ENCODE measurements around the gene EEF1A1.
"Not testable (repeated sequence)": the region's sequence is repeated elsewhere in the genome, so short reads cannot be mapped to it uniquely, and the experiment has no call there.

The EEF1A1 gene

DNA sequence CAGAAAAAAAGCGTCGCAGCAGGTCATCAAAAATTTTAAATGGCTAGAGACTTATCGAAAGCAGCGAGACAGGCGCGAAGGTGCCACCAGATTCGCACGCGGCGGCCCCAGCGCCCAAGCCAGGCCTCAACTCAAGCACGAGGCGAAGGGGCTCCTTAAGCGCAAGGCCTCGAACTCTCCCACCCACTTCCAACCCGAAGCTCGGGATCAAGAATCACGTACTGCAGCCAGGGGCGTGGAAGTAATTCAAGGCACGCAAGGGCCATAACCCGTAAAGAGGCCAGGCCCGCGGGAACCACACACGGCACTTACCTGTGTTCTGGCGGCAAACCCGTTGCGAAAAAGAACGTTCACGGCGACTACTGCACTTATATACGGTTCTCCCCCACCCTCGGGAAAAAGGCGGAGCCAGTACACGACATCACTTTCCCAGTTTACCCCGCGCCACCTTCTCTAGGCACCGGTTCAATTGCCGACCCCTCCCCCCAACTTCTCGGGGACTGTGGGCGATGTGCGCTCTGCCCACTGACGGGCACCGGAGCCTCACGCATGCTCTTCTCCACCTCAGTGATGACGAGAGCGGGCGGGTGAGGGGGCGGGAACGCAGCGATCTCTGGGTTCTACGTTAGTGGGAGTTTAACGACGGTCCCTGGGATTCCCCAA lies at the start of gene EEF1A1:
TSS of gene EEF1A1 (minus strand) at position 345 of the 663 bp plus-strand sequence. CDS start 1,006 bp downstream, outside the sequence.
- H3K36me3 ChIP-seq, result peaks cover 47% of the 10 kb centered on the region
- H3K4me1 ChIP-seq, result peaks cover 49% of the 10 kb centered on the region
- H3K4me2 ChIP-seq, result peak within 1 kb of the TSS; percentile 92

DNA sequence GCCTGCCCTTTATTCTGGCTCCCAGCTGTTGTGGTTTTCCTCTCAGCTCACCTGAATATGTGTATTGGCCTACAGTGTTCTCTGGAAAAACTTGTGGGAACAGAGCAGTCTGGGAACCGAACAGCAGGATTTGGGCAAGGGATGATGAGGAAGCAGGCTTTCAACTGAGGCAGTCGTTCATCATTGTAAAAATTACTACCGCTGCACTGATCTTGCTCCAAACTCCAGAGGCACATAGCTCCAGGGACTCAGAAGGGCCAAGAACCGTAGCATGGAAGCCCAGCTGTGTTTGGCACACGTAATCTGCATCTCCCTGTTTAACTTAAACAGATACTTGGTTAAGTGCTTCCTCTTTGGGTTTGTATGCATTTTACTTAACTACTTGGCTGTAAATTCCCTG lies 48.3 kb upstream of the EEF1A1 start:
- Histone ChIP-seq H3K4me3 (no peak overlapping the region), H3K36me3 (no peaks in the 10 kb centered on the region), H3K4me1 (no peaks in the 10 kb centered on the region), H3K27me3 (no peaks in the 10 kb centered on the region), H3K9ac (no peak overlapping the region), H3K9me3 (peaks cover 23% of the 10 kb centered on the region), H3K27ac (no peak overlapping the region), H3K4me2 (no peak overlapping the region), H4K20me1 (no peaks in the 10 kb centered on the region)
- no peak for TF ChIP-seq Cebpa-rat (IDR thresholded peaks at IDR 0.05)

More for the DNA sequence above, at the start of gene EEF1A1:
- Histone ChIP-seq H3K9ac (peak within 1 kb of the TSS; percentile 100), H4K20me1 (peaks cover 51% of the 10 kb centered on the region), H3K4me3 (peak within 1 kb of the TSS; percentile 99), H3K27ac (peak within 1 kb of the TSS; percentile 100), H3K27me3 (no peaks in the 10 kb centered on the region), H3K9me3 (no peaks in the 10 kb centered on the region)
- TF ChIP-seq Cebpa-rat (IDR thresholded peaks at IDR 0.05), result no peak

DNA sequence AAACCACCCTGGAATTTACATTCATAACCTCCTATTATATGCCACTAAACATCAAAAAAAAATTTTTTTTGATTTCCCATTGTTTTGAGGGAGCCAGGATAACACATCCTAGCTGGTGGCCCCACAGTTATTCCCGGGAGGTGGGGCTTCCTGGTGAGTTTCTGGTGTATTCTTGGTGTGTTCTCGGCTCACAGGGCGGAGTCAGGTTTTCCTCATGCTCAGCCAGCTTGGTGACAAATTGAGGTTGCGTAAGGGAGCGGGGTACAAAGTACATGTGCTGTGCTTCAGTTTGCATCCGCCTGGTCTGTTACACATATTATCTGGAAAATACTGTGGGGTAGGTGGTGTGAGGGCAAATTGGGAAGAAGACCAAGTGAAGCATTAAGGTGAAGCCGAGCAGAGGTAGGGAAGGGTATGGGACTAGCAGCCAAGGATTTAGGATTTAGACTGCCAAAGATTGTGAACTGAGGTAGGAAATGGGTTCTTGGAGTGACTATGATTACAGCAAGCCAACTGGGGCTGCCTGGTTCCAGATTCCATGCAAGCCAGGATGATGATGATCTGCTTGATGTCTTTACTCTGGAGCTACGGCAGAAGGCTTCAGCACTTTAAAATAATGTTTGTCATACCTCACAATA lies 46.2 kb upstream of the EEF1A1 start:
- H3K9me3 ChIP-seq, result 0 out of 2 replicates have a peak, but pooled peaks cover 4% of the 10 kb centered on the region
- H3K27me3 ChIP-seq, result no peaks in the 10 kb centered on the region
- no peak overlapping the region for H3K4me3 ChIP-seq
- no peaks in the 10 kb centered on the region for H3K4me1 ChIP-seq
- no peaks in the 10 kb centered on the region for H3K36me3 ChIP-seq
- H4K20me1 ChIP-seq, result no peaks in the 10 kb centered on the region
- no peak for TF ChIP-seq Cebpa-rat (IDR thresholded peaks at IDR 0.05)
- H3K27ac ChIP-seq, result no peak overlapping the region
- no peak overlapping the region for H3K9ac ChIP-seq
- H3K4me2 ChIP-seq, result no peak overlapping the region

DNA sequence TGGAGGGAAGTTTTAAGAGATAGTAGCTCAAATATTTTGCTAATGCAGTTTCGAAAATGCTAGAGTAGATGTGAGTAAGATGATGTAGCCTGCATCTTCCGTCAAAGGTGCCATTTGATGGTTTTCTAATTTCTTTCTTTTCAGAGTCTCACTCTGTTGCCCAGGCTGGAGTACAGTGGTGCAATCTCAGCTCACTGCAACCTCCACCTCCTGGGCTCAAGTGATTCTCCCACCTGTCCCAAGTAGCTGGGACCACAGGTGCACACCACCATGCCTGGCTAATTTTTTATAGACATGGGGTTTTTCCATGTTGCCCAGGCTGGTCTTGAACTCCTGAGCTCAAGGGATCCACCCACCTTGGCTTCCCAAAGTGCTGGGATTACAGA lies 45.6 kb upstream of the EEF1A1 start:
- H3K4me3 ChIP-seq, H3K36me3 ChIP-seq, H3K27ac ChIP-seq, H3K9me3 ChIP-seq, H3K27me3 ChIP-seq, H4K20me1 ChIP-seq, H3K9ac ChIP-seq, H3K4me1 ChIP-seq, H3K4me2 ChIP-seq: not testable (repeated sequence)

DNA sequence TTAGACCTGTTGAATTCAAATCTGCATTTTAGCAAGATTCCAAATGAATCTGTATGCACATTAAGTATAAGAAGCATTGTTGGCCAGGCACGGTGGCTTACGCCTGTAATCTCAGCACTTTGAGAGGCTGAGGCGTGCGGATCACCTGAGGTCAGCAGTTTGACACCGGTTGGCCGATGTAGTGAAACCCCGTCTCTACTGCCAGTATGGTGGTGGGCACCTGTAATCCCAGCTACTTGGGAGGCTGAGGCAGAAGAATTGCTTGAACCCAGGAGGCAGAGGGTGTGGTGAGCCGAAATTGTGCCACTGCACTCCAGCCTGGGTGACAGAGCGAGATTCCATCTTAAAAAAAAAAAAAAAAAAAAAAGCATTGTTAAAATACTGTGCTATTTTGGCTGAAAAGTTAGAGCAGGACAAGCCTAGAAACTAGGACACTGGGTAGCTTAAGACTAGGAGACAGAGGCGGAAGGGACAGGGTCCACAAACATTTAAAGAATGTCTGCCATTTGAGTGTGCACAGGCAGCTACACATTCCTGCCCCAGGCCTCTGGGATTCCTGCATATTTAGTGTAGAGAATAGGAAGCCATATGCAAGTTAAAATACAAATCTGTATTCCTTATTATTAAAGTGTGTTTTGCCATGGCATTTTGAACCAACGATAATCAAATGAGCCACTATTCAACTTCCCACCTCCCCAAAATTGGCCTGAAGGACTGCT lies 45.1 kb upstream of the EEF1A1 start:
- Histone ChIP-seq H3K27me3 (no peaks in the 10 kb centered on the region), H3K9ac (no peak overlapping the region), H4K20me1 (no peaks in the 10 kb centered on the region), H3K36me3 (no peaks in the 10 kb centered on the region), H3K4me2 (no peak overlapping the region), H3K9me3 (no peaks in the 10 kb centered on the region), H3K4me3 (no peak overlapping the region), H3K27ac (no peak overlapping the region), H3K4me1 (no peaks in the 10 kb centered on the region)
- TF ChIP-seq Cebpa-rat (IDR thresholded peaks at IDR 0.05), result no peak

DNA sequence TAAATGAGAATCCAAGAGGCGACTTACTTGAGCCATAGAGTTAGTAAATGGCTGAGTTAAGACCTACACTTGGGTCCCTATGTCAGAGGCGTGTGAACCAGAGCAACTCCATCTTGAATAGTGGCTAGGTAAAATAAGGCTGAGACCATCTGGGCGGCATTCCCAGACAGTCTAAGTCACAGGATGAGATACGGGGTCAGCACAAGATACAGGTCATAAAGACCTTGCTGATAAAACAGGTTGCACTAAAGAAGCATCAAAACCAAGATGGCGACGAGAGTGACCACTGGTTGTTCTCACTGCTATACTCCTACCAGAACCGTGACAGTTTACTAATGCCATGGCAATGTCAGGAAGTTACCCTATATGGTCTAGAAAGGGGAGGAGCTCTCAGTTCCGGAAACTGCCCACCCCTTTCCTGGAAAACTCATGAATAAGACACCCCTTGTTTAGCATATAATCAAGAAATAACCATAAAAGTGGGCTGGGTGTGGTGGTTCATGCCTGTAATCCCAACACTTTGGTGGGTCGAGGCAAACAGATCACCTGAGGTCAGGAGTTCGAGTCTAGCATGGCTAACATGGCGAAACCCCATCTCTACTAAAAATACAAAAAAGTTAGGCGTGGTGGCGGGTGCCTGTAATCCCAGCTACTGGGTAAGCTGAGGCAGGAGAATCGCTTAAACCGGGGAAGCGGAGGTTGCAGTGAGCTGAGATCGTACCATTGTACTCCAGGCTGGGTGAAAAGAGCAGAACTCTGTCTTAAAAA lies 43.9 kb upstream of the EEF1A1 start:
- H3K27me3 ChIP-seq, result no peaks in the 10 kb centered on the region
- no peak for TF ChIP-seq Cebpa-rat (IDR thresholded peaks at IDR 0.05)
- H3K9ac ChIP-seq, result no peak overlapping the region
- H3K4me3 ChIP-seq, result no peak overlapping the region
- H3K4me2 ChIP-seq, result no peak overlapping the region
- no peaks in the 10 kb centered on the region for H3K9me3 ChIP-seq
- no peaks in the 10 kb centered on the region for H3K36me3 ChIP-seq
- H3K4me1 ChIP-seq, result no peaks in the 10 kb centered on the region
- H4K20me1 ChIP-seq, result no peaks in the 10 kb centered on the region
- H3K27ac ChIP-seq, result no peak overlapping the region

DNA sequence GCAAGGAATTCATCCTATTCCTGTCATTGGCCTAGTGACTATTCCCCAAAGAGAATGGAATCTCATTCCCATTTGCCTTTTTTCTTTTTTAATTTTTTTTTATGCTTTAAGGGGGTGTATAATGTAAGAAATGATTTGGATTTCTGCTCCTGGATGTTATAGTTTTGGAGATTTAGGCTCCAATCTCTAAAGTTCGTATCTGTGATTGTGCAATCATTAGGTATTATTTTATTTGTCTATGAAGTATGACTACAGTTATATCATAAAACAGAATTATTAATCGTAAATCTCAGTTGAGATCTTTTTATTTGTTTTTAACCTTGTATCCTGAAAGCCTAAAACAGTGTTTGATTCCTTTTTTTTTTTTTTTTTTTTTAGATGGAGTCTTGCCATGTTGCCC lies 41.7 kb upstream of the EEF1A1 start:
- H3K9ac ChIP-seq, result no peak overlapping the region
- H3K9me3 ChIP-seq, result no peaks in the 10 kb centered on the region
- no peaks in the 10 kb centered on the region for H4K20me1 ChIP-seq
- no peaks in the 10 kb centered on the region for H3K36me3 ChIP-seq
- H3K4me2 ChIP-seq, result no peak overlapping the region
- H3K27me3 ChIP-seq, result no peaks in the 10 kb centered on the region
- no peaks in the 10 kb centered on the region for H3K4me1 ChIP-seq
- H3K4me3 ChIP-seq, result no peak overlapping the region
- TF ChIP-seq Cebpa-rat (IDR thresholded peaks at IDR 0.05), result peak; percentile 41; the same call in 1 of the 2 replicates
- no peak overlapping the region for H3K27ac ChIP-seq

DNA sequence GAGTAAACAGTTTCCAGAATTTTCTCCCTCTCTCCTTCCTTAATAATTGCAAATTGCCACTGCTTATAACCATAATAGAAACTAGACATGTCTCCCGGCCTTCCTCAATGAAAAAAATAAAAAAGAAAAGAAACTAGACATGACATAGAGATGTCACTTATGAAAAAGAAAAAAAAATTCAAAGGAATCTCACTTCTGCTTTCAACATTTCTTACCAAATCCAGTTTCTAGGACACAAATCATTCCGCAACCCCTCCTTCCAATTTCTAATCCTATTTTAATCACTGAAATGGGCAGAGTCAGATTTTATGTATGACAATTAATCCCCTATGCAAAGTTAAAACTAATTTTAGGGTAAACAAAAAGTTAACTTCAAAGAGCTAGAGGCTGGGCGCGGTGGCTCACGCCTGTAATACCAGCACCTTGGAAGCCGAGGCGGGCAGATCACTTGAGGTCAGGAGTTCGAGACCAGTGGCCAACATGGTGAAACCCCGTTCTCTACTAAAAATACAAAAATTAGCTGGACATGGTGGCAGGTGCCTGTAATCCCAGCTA lies 40.1 kb upstream of the EEF1A1 start:
- H3K27ac ChIP-seq, result no peak overlapping the region
- no peaks in the 10 kb centered on the region for H3K9me3 ChIP-seq
- no peaks in the 10 kb centered on the region for H4K20me1 ChIP-seq
- H3K4me3 ChIP-seq, result no peak overlapping the region
- H3K4me1 ChIP-seq, result no peaks in the 10 kb centered on the region
- no peak overlapping the region for H3K9ac ChIP-seq
- H3K27me3 ChIP-seq, result no peaks in the 10 kb centered on the region
- no peaks in the 10 kb centered on the region for H3K36me3 ChIP-seq
- TF ChIP-seq Cebpa-rat (IDR thresholded peaks at IDR 0.05), result no peak
- no peak overlapping the region for H3K4me2 ChIP-seq

DNA sequence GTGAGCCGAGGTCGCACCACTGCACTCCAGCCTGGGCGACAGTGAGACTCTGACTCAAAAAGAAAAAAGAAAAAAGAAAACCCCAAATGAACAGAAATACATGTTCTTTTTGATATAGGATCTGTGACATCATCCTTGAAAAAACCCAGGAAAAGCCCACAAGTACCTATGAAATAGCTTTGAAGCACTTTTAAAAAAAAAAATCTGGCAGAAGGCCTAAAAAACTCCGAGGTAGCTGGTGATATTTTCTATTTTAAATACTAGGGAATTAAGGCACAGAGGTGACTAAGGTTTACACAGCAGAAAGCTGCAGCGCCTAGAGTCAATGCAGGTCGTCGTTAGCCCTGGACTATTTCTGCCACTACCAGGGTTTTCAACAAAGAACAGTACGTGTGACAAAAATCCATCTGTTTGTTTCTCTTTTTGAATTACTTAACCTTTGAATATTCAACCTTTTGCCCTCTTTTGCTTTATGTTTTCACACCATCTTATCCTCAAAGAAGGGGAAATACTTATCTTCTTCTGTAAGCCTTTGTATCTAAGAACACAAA lies 39.4 kb upstream of the EEF1A1 start:
- no peak overlapping the region for H3K4me2 ChIP-seq
- no peaks in the 10 kb centered on the region for H3K27me3 ChIP-seq
- H4K20me1 ChIP-seq, result no peaks in the 10 kb centered on the region
- no peaks in the 10 kb centered on the region for H3K9me3 ChIP-seq
- no peak overlapping the region for H3K4me3 ChIP-seq
- no peaks in the 10 kb centered on the region for H3K4me1 ChIP-seq
- H3K9ac ChIP-seq, result no peak overlapping the region
- no peak overlapping the region for H3K27ac ChIP-seq
- no peak for TF ChIP-seq Cebpa-rat (IDR thresholded peaks at IDR 0.05)
- H3K36me3 ChIP-seq, result no peaks in the 10 kb centered on the region

DNA sequence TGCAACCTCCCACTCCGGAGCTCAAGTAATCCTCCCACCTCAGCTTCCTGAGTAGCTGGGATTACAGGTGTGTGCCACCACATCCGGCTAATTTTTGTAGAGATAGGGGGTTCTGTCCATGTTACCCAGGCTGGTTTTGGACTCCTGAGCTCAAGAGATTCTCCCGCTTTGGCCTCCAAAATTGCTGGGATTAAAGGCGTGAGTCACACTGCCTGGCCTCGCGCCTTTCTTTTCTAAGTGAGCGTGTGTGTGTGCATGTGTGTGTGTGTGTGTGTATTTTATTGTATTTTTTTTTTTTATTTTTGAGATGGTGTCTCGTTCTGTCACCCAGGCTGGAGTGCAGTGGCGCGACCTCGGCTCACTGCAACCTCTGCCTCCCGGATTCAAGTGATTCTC lies 38.6 kb upstream of the EEF1A1 start:
- H3K27me3 ChIP-seq, H3K9ac ChIP-seq, H3K27ac ChIP-seq, H3K4me1 ChIP-seq, H3K36me3 ChIP-seq, H3K9me3 ChIP-seq, H3K4me3 ChIP-seq, H3K4me2 ChIP-seq, H4K20me1 ChIP-seq: not testable (repeated sequence)

All from BLaER1 (cell line).